GM12873 (cell line): Measurements from ENCODE around the gene CCNY.

Experiments
- TF ChIP-seq, protein P1 (sequence below): IDR thresholded peaks from 2 replicates; pipeline ENCODE4 v1.5.1; 2012; ENCODE audit warnings: low read depth, mild to moderate bottlenecking, moderate library complexity, low read length, control low read depth; ENCODE audit not compliant: insufficient read depth; ENCODE audit errors: missing control alignments

CCNY gene

DNA sequence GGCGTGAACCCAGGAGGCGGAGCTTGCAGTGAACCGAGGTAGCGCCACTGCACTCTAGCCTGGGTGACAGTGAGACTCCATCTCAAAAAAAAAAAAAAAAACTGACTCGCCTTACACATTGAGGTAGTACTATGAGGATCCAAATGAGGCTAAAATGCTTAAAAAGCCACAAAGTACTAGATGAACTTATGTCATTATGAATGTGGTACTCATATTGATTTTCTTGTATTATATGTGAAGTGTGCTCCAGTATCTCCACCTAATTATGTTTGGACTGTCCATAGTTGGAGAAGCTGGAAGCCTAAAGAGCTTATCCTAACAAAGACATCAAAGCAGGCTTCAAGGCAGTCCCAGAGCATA lies 9.1 kb downstream of the CCNY start:
- TF ChIP-seq, protein P1, sequence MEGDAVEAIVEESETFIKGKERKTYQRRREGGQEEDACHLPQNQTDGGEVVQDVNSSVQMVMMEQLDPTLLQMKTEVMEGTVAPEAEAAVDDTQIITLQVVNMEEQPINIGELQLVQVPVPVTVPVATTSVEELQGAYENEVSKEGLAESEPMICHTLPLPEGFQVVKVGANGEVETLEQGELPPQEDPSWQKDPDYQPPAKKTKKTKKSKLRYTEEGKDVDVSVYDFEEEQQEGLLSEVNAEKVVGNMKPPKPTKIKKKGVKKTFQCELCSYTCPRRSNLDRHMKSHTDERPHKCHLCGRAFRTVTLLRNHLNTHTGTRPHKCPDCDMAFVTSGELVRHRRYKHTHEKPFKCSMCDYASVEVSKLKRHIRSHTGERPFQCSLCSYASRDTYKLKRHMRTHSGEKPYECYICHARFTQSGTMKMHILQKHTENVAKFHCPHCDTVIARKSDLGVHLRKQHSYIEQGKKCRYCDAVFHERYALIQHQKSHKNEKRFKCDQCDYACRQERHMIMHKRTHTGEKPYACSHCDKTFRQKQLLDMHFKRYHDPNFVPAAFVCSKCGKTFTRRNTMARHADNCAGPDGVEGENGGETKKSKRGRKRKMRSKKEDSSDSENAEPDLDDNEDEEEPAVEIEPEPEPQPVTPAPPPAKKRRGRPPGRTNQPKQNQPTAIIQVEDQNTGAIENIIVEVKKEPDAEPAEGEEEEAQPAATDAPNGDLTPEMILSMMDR: no peak

DNA sequence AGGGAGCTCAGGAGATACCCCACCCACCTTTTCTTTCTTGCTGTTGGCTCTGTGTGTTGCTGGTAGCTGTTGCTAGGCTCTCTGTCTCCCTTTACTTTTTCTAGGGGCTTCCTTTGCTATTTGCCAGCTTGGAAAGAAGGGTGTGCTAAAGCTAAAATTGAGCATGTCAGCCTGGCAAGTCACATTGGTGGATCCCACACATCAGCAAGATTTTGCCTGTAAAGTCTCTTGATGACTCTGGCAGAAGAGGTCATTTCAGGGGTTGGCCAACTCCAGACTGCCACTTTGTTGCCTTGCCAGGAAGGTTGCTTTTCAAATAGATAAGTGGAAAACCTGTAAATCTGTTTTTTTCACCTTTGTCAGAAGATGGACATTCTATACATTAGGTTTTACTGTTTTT lies 9.9 kb downstream of the CCNY start:
- TF ChIP-seq, protein P1: no peak

DNA sequence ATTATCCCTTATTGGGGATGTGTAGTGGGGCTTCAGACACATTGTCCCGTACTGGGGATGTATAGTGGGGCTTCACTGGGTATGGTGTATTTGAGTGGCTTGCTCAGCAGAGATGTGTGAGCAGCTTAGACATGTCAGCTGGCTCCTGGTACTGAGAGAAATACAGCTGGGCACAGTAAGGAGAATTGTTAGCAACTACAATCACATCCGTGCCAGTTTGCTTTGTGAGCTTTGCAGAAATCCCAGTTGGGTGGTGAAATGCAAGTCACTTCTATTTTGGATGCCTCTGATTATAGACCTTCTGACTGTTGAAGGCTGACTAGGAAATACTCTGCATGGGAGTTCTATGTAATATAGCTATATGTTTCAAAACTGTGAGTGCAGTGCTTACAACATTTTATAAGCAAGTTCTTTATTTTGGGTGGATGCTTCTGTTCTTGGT lies 10.8 kb downstream of the CCNY start:
- TF ChIP-seq, protein P1: no peak

DNA sequence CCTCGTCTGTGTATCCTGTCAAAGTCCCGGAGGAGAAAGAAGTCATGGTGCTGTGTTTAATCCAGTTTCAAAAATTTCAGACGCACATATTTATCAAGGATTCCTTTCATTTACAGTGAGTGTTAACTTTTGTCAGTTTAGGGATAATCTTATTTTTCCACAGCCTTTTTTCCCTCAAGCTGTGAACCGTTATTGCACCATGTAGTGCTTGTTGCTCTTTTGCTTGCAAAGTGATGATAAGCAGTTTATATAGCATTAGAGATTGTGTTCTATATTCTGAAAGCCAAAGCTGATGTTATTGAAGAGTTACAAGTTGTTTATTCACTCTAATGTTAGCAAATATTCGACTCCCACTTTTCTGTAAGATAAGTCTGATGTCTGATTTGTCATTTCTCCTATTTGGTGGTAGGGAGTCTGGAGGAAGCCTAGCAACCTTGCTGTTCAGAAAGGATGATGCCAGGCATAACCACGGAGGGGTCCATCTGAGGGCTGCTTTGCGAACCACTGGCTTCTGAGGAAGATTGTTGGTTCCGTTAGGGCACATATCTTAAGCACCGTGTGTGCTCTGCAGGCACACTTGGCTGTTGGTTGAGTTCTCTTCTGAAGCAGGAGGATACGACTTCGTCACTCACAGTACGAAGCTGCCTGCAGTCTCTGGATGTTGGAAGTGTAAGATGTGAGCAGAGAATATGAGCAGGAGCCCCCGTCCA lies 11.7 kb downstream of the CCNY start:
- TF ChIP-seq, protein P1: no peak

DNA sequence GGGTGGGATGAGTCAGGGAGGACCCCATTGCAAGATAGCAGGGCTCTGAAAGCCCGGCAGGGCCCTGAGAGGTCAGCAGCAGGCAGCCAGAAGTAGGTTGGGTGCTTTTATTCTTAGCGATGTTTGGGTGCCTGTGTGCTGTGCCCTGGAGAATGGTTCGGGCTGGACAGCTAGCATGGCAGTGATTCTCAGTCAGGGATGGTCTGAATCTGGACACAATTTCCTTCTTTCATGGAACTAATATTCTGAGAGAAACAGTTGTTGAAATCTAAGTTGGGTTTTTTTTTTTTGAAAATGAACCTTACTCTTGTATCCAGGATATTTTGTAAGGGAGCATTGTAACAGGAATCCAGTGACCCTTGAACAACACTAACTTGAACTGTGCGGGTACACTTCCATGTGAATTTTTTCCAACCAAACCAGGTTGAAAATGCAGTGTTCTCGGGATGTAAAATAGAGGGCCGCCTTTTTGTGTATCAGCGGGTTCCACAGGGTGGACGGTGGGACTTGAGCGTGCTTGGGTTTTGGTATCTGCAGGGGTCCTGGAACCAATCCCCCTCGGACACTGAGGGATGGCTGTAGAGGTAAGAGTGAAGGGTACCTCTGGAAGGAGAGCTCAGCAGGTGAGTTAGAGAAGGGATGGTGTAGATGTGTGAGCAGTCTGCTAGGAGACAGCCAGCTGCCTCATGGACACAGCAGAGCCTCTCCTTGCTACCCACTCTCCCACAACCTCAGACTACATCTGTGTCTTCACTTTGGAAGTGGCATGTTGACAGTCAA lies 12.5 kb downstream of the CCNY start:
- TF ChIP-seq, protein P1: no peak

DNA sequence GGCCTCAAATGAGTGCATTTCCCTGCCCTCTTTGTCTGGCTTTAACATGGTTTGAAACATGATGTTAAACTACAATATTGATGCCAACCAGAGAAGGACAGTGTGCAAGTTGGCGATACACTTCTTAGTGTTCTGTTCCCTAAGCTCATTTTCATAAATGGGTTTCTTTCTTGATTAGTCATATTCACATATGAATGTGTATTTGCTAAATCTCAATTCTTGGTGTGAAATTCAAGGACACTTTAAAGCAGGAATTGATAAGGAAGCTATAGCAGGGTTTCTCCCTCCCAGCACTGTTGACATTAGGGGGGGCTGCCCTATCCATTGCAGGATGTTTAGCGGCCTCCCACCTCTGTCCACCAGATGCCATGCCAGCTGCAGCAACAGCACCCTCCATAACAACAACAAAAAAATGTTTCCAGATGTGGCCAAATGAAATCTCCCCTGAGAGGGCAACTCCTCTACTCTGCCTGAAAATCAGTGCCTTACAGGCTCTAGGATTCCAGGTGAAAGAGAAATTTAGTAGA lies 13.1 kb downstream of the CCNY start:
- TF ChIP-seq, protein P1: no peak

DNA sequence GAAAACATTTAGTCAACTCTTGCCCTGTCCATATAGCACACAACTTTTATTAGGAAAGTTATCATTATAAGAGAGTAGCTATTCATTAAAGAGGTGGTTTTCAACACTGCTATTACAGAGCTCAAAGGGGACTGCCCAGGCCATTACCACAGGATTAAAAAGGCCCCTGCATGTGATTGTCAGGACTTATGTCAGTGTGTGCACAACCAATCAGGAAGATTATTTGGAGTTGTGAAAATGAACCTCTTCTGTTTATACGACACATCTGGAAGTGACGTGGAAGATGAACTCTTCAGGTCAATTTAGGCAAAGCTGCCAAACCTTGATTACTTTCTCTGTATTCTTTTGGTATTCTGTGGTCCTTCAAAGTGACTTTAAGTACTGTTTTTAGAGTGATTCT lies 14.7 kb downstream of the CCNY start:
- TF ChIP-seq, protein P1: no peak
